Measurements from ENCODE around the gene NFKB1.

GRCh38 chr4:102533348-102533747, 32.2 kb downstream of the NFKB1 start:
- TF ChIP-seq POLR2AphosphoS5 (IDR thresholded peaks at IDR 0.05) (no peak), CTCF (IDR thresholded peaks at IDR 0.05) (no peak), POLR2A (IDR thresholded peaks at IDR 0.05; ENCODE audit: low read depth) (no peak)

Data from esophagus muscularis mucosa (tissue), 3 donors.